22Rv1 (cell line): ENCODE measurements around the gene ZNF506.

ENCODE experiments used
- CTCF ChIP-seq: fragments of 450-650 bp; IDR thresholded peaks from 2 replicates; pipeline ENCODE4 v1.5.1; 2017; ENCODE audit warnings: mild to moderate bottlenecking
- ZFX ChIP-seq: fragments of 450-650 bp; IDR thresholded peaks from 2 replicates; pipeline ENCODE4 v1.6.1; 2017; ENCODE audit warnings: antibody characterized with exemption, borderline replicate concordance

GRCh38 chr19:19847781-19848180 lies 26.2 kb upstream of the ZNF506 start:
- TF ChIP-seq CTCF, result no peak
- no peak for TF ChIP-seq ZFX
